Keratinocyte (primary cell): ENCODE results near the gene SLC37A1. TPM values are rescaled to one million over a fixed set of nuclear protein-coding genes. Genes with fewer than 3 reads are reported as not detected.
"Not testable (repeated sequence)": the region's sequence is repeated elsewhere in the genome, so short reads cannot be mapped to it uniquely, and the experiment has no call there.

Source experiments
- DNase-seq: peaks from one replicate; pipeline ENCODE4 v3.0.0-alpha.2; 2011; ENCODE audit warnings: low read depth, missing footprints, low spot score
- FAIRE-seq: peaks from 2 replicates; lab custom pipeline; 2011; peaks lifted over from hg19 to GRCh38; lab: Jason Lieb, UNC
- H2AFZ ChIP-seq: 2 replicates; pipeline ENCODE4 v1.6.0; 2012; ENCODE audit warnings: low read length, control low read depth, inconsistent platforms; ENCODE audit not compliant: control insufficient read depth
- H3K27ac ChIP-seq: 2 replicates; pipeline ENCODE4 v1.5.1; 2011; ENCODE audit warnings: low read length; ENCODE audit not compliant: control insufficient read depth, insufficient read depth
- H3K27me3 ChIP-seq: 3 replicates; pipeline ENCODE4 v1.6.0; 2011; ENCODE audit warnings: low read length; ENCODE audit not compliant: control insufficient read depth, insufficient read depth; ENCODE audit errors: extremely low read depth
- H3K36me3 ChIP-seq, 2 experiments: 2 replicates in 1 of 2; 3 replicates in 1 of 2; pipeline ENCODE4 v1.5.1; 2011; ENCODE audit warnings: low read length in 2 of 2, mild to moderate bottlenecking in 1 of 2; ENCODE audit not compliant: control insufficient read depth in 2 of 2, insufficient read depth in 2 of 2; ENCODE audit errors: extremely low read depth in 1 of 2
- H3K4me1 ChIP-seq: 3 replicates; pipeline ENCODE4 v1.5.1; 2011; ENCODE audit warnings: low read length; ENCODE audit not compliant: control insufficient read depth, insufficient read depth; ENCODE audit errors: extremely low read depth
- H3K4me2 ChIP-seq: 3 replicates; pipeline ENCODE4 v1.6.0; 2011; ENCODE audit warnings: low read depth, low read length; ENCODE audit not compliant: control insufficient read depth, insufficient read depth; ENCODE audit errors: extremely low read depth
- H3K4me3 ChIP-seq, 3 experiments: fragments of 200-600 bp in 1 of 3; sonication (generic) in 1 of 3; 2 replicates in 2 of 3; 3 replicates in 1 of 3; pipeline ENCODE4 v1.5.1; 2011 to 2016; ENCODE audit warnings: low read length in 3 of 3, mild to moderate bottlenecking in 3 of 3, control low read depth in 2 of 3, inconsistent platforms in 1 of 3, low read depth in 1 of 3, mixed read lengths in 1 of 3, mixed run types in 1 of 3, moderate library complexity in 1 of 3; ENCODE audit not compliant: control insufficient read depth in 2 of 3, insufficient read depth in 2 of 3; ENCODE audit errors: extremely low read depth in 1 of 3
- H3K79me2 ChIP-seq: 2 replicates; pipeline ENCODE4 v1.6.0; 2012; ENCODE audit warnings: low read length; ENCODE audit not compliant: control insufficient read depth, insufficient read depth
- H3K9ac ChIP-seq: 3 replicates; pipeline ENCODE4 v1.6.0; 2011; ENCODE audit warnings: low read length; ENCODE audit not compliant: control insufficient read depth, insufficient read depth; ENCODE audit errors: extremely low read depth
- H3K9me1 ChIP-seq: 3 replicates; pipeline ENCODE4 v1.6.0; 2011; ENCODE audit warnings: low read length; ENCODE audit not compliant: control insufficient read depth, insufficient read depth; ENCODE audit errors: extremely low read depth
- H3K9me3 ChIP-seq: 2 replicates; pipeline ENCODE4 v1.5.1; 2012; ENCODE audit warnings: low read depth, low read length; ENCODE audit not compliant: control insufficient read depth
- H4K20me1 ChIP-seq: 3 replicates; pipeline ENCODE4 v1.6.0; 2011; ENCODE audit warnings: low read length; ENCODE audit not compliant: control insufficient read depth, insufficient read depth; ENCODE audit errors: extremely low read depth
- EZH2 ChIP-seq: IDR thresholded peaks from one replicate; pipeline ENCODE4 v1.6.1; 2012; ENCODE audit warnings: inconsistent platforms, mild to moderate bottlenecking, low read length, moderate library complexity
- dilution Hi-C: fragments of 300-500 bp; cut with MboI; formaldehyde crosslinking; loops from one replicate; pipeline ENCODE4 v1.7.0; 2020; ENCODE audit warnings: low sequenced_read_pairs; ENCODE audit not compliant: extremely low pct_ligation_motif_present
- polyA plus RNA-seq, 5 experiments: library from polyadenylated mRNA; depleted of rRNA in 3 of 5; stranded (reverse) in 3 of 5; stranded (forward) in 1 of 5; unstranded in 1 of 5; fragments of >200 nt; gene quantifications; 1 replicate in 1 of 5; 2 replicates in 3 of 5; 3 replicates in 1 of 5; pipeline versions ENCODE4 v1.2.1 to v1.2.3, GENCODE V29; 2011 to 2012; ENCODE audit warnings: missing spikeins in 2 of 5, low read depth in 1 of 5, low replicate concordance in 1 of 5
- TF ChIP-seq, protein P1 (sequence below), 3 experiments: IDR thresholded peaks in 1 of 3; conservative IDR thresholded peaks in 1 of 3; optimal IDR thresholded peaks in 1 of 3; 2 replicates in 2 of 3; 3 replicates in 1 of 3; pipeline versions ENCODE3 to v1.5.1; 2011; ENCODE audit warnings: low read length in 3 of 3, mild to moderate bottlenecking in 3 of 3, moderate library complexity in 2 of 3, control low read depth in 1 of 3, inconsistent platforms in 1 of 3; ENCODE audit not compliant: insufficient read depth in 2 of 3; ENCODE audit errors: extremely low read depth in 1 of 3

The SLC37A1 gene
- polyA plus RNA-seq, 1 donor (not counting 4 experiments of a cell fraction or from before 2014, with no cell fraction given), result 4.1 TPM

DNA sequence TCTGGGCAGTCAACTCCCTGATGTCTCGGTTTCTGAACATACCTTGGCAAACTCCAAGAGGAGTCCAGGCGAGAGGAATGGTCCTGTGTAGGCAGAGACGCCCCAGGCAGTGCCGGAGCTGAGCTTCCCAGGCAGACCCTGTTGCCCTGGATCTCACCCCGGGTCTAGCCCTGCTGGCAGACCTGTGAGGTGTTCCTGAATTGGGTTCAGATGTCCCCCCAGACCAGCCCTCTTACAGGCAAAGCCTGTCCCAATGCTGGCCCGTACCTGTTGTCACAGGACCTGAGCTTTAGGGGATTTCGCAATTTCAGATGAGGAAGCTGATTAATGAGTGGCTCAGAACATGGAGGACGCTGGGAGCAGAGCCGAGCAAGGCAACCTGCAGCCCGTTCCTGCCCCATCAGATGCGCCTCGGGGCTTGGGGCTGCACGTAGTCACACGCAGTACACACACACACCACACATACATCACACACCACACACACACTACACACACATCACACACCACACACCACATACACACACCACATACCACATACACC, 101.2 kb downstream of the SLC37A1 start:
- Histone ChIP-seq H3K4me1 (peaks cover 14% of the 10 kb centered on the region), H3K79me2 (no peaks in the 10 kb centered on the region), H2AFZ (peak overlapping the region; percentile 75), H3K27me3 (peaks cover 27% of the 10 kb centered on the region), H3K4me2 (peak overlapping the region; percentile 80), H4K20me1 (no peaks in the 10 kb centered on the region), H3K27ac (peak overlapping the region; percentile 48), H3K9me1 (no peaks in the 10 kb centered on the region), H3K36me3 (no peaks in the 10 kb centered on the region), H3K9me3 (no peaks in the 10 kb centered on the region), H3K9ac (peak overlapping the region; percentile 53), H3K4me3 (peak overlapping the region in 2 of 3 experiments; percentile 18 to 39)
- DNase-seq (peak; percentile 93), FAIRE-seq (peak; percentile 89)
- dilution Hi-C loops, result no loop called here
- TF ChIP-seq, protein P1, sequence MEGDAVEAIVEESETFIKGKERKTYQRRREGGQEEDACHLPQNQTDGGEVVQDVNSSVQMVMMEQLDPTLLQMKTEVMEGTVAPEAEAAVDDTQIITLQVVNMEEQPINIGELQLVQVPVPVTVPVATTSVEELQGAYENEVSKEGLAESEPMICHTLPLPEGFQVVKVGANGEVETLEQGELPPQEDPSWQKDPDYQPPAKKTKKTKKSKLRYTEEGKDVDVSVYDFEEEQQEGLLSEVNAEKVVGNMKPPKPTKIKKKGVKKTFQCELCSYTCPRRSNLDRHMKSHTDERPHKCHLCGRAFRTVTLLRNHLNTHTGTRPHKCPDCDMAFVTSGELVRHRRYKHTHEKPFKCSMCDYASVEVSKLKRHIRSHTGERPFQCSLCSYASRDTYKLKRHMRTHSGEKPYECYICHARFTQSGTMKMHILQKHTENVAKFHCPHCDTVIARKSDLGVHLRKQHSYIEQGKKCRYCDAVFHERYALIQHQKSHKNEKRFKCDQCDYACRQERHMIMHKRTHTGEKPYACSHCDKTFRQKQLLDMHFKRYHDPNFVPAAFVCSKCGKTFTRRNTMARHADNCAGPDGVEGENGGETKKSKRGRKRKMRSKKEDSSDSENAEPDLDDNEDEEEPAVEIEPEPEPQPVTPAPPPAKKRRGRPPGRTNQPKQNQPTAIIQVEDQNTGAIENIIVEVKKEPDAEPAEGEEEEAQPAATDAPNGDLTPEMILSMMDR (optimal IDR thresholded peaks at IDR 0.05 in 1 of 3, IDR thresholded peaks at IDR 0.05 in 1 of 3, conservative IDR thresholded peaks at IDR 0.05 in 1 of 3; ENCODE audit: extremely low read depth in 1 of 3, insufficient read depth in 2 of 3, low read length in 3 of 3), result no peak
- TF ChIP-seq EZH2, result no peak

DNA sequence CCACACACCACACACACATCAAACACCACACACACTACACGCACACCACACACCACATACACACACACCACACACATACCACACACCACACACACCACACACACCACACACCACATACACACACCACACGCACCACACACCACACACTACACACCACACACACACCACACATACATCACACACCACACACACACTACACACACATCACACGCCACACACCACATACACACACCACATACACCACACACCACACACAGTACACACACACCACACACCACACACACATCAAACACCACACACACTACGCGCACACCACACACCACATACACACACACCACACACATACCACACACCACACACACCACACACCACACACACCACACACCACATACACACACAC, 101.7 kb downstream of the SLC37A1 start:
- H3K9me3 ChIP-seq, FAIRE-seq, H3K27ac ChIP-seq, H3K79me2 ChIP-seq, H3K36me3 ChIP-seq, H3K4me3 ChIP-seq, H3K9ac ChIP-seq, H3K9me1 ChIP-seq, H4K20me1 ChIP-seq, DNase-seq, dilution Hi-C loops, H2AFZ ChIP-seq: not testable (repeated sequence)
- Histone ChIP-seq H3K4me1 (peaks cover 14% of the 10 kb centered on the region), H3K27me3 (peaks cover 31% of the 10 kb centered on the region), H3K4me2 (peak overlapping the region; percentile 80)

DNA sequence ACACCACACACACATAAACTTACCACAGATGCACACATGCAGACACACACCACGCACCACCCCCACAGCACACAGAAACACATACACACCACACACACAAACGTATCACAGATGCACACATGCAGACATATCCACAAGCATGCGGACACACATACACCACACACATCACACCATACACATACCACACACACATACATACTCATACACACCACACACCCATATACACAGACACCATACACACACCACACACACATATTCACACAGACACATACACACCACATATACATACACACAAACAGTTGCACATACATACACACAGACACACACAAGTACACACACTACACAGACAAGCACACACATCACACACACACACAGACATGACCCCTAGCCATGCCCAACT, 102.3 kb downstream of the SLC37A1 start:
- H3K9me3 ChIP-seq, result no peaks in the 10 kb centered on the region
- no peaks in the 10 kb centered on the region for H4K20me1 ChIP-seq
- H3K4me2 ChIP-seq, result peak overlapping the region; percentile 56
- TF ChIP-seq EZH2, result no peak
- TF ChIP-seq, protein P1 (optimal IDR thresholded peaks at IDR 0.05 in 1 of 3, IDR thresholded peaks at IDR 0.05 in 1 of 3, conservative IDR thresholded peaks at IDR 0.05 in 1 of 3; ENCODE audit: extremely low read depth in 1 of 3, insufficient read depth in 2 of 3, low read length in 3 of 3), result no peak
- peak overlapping the region in 1 of 3 experiments; percentile 3 for H3K4me3 ChIP-seq
- DNase-seq, result no peak
- no peak overlapping the region for H2AFZ ChIP-seq
- no peak overlapping the region for H3K9ac ChIP-seq
- H3K4me1 ChIP-seq, result peaks cover 14% of the 10 kb centered on the region
- H3K27me3 ChIP-seq, result peaks cover 31% of the 10 kb centered on the region
- no peak for FAIRE-seq
- no peak overlapping the region for H3K27ac ChIP-seq
- no peaks in the 10 kb centered on the region for H3K36me3 ChIP-seq
- dilution Hi-C loops, result no loop called here
- no peaks in the 10 kb centered on the region for H3K79me2 ChIP-seq
- no peaks in the 10 kb centered on the region for H3K9me1 ChIP-seq
